Inflammatory macrophage (primary cell): ENCODE results near the gene SOCS7.
A peak's percentile ranks its signal among the peaks of the same experiment; 100 is the strongest.

Source experiments
- DNase-seq, 2 donors: peaks; one replicate each; pipeline ENCODE4 v3.0.0-alpha.2; 2020 to 2022

The SOCS7 gene

DNA sequence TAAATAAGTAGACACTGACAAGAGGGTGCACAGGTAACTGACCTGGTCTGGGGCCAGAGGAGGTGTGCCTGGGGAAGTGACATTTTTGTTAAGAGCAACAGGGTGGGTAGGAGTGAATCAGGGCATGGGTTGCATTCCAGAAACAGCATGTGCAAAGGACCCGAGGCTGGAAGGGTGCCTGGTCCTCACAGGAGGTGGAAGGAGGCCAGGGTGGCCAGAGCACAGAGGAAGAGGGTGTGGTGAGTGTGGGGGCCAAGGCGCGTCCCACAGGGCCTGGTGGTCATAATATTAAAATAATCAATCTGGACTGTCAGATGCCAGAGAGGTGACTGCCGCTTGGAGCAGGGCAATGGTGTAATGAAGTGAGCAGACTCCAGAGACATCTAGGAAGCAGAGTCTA lies 90.9 kb downstream of the SOCS7 start:
- DNase-seq = no peak

DNA sequence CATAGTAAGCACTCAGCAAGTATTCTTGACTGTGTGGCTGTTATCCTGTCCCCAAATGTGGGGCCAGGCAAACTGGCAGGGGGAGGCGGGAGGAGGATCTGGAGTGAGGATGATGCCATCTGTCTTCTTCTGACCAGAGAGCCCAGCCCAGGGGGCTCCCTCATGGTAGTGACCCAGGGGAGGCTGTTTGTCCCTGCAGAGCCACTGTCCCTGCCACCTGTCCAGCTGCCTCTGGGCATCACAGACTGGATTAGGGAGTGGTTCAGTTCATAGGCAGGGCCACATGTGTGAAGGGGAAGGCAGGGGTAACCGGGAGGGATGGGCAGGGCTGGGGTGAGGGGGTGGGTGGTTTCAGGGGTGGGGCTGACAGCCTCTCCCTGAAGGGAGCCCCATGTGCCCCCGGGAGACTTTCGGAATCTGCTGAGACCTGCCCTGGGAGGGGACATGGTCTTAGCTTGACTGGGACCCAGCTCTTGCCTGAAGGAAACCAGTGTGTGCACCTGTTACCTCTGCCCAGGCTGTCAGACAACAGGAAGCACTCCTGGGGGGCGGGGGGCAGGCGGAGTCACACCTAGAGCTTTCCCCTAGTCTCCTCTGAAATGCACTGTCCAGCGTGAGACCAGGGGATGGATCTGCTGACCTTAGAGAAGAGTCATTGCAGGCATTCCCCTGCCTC lies 91.8 kb downstream of the SOCS7 start:
- no peak for DNase-seq

DNA sequence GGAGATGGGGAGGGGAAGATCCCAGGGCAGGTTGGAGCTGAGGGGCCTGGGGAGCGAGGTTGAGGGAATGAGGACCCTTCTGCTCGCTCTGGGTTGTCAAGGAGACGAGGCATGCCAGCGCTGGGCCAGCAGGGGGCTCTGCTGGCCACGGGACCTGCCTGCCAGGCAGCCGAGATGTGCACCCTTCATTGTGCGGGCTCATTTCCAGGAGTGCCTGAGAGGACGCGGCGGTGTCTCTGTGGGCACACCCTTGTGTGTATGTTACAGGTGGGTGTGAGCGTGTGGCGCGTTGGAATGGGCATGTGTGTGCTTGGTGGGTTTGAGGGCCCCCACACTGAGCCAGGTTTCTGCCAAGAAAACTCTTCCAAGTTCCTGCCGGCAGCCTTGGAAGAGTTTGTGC lies 92.5 kb downstream of the SOCS7 start:
- peak; percentile 27 to 40 for DNase-seq

DNA sequence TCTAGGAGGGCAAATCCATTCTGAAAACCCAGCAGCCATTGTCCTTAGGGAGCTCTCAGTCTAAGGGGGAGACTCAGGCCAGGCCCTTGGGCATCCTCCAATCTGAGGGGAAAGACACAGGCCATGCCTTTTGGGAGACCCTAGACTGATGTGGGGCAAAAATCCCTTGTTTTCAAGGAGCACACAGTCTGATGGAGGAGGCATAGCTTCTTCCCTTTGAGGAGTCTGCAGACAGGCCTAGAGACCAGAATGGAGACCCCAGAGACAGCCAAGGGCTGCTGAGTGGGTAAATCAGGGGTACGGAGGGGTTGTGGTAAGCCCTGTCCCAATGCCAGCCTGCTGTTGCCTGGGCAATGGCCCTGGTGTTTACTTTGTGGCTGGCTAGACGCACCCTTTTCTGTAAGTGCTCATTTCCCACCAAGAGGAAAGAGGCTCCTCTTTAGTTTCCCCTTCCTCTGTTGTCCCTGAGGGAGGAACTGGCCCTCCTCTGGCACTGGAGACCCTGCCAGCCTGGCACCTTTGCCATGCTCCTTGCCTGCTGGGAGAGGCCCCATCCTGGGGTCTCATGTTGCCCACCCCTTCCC lies 96.0 kb downstream of the SOCS7 start:
- no peak for DNase-seq

DNA sequence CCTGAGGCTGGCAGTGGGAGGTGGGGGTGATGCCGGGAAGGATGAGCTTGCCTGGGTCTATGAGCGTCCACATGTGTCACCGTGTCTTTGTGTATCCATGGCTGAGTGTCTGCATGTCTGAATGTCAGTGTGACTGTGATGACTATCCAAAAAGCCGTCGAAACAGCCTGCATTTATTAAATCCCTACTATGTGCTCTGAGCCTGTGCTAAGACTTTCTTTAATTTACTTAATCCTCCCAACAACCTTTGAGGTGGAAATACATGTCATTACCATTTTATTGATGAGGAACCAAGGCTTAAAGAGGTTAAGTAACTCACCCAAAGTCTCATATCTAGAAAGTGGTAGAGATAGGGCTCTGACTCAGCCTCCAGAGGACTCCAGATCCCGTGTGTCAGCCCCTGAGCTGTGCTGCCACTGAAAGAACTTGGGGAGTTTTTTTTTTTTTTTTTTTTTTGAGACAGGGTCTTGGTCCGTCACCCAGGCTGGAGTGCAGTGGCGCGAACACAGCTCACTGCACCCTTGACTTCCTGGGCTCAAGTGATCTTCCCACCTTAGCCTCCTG lies 96.6 kb downstream of the SOCS7 start:
- DNase-seq = no peak

DNA sequence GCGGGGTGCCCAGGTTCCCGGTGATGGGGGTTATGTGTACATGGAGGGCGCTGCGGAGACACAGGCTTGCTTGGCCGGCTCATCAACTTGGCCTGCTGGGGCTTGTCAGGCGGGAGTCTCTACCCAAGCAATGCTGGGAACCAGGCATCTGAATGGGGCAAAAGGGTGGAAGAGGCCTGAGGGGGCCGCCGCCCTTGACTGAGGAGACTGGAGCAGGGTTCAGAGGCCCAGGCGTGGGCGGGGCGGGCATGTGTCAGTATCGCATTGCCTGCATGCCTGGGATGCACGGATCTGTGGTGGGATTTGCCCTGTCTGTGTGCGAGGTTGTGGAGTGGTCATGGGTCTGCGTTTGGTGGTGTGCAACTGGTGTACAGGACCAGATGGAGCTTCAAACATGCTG lies 97.7 kb downstream of the SOCS7 start:
- DNase-seq = no peak

DNA sequence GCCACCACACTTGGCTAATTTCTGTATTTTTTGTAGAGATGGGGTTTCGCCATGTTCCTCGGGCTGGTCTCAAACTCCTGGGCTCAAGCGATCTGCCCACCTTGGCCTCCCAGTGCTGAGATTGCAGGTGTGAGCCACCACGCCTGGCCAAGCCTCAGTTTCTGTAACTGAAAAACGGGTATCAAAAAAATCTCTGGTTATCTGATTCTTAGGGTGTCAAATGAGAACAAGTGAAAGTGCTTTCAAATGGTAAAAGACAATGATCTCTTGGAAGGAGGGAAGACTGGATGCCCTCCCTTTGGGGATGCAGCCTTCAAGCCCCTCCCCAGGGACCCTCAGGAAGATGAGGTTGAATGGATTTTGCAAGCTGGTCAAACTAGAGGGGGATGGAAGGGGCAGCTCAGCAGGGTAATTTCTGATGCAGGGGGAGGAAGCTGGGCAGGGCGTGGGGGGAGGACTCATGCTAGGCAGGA lies 98.9 kb downstream of the SOCS7 start:
- no peak for DNase-seq

DNA sequence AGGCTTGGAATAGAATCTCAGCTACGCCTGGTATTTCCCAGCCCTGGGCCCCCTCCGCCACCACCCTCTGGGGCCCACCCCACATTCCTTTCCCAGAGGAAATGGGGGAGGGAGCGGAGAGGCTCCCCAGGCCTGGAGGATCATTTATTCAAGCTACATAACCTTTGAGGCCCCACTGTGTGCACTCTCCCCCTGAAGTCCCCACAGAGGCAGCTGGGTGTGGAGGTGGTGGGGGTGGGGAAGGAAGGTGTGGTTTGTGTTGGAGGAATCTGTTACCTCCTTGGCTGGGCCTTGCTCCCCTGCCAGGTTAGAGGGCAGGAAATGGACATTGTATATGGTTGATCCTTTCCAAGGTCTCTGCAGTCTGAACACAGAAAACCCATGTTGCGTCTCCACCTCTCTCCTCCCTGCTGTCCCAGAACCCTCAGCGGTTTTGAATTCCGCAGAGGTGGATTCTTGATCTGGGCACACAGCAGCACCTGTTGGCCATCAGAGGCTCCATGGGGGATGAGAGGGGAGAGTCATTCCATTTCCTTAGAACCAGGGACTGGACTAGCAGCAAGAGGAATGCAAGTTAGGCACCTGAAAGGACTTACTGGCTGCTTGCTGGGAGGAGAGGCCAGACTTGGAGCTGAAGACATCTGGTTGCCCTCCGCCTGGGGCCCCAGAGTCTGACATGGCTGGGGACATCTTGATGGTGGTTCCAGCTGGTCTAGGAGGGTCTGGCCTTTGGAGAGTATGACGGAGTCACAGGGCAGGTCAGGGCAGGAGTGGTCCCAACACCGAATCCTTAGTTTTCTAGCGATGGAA lies 99.6 kb downstream of the SOCS7 start:
- no peak for DNase-seq

DNA sequence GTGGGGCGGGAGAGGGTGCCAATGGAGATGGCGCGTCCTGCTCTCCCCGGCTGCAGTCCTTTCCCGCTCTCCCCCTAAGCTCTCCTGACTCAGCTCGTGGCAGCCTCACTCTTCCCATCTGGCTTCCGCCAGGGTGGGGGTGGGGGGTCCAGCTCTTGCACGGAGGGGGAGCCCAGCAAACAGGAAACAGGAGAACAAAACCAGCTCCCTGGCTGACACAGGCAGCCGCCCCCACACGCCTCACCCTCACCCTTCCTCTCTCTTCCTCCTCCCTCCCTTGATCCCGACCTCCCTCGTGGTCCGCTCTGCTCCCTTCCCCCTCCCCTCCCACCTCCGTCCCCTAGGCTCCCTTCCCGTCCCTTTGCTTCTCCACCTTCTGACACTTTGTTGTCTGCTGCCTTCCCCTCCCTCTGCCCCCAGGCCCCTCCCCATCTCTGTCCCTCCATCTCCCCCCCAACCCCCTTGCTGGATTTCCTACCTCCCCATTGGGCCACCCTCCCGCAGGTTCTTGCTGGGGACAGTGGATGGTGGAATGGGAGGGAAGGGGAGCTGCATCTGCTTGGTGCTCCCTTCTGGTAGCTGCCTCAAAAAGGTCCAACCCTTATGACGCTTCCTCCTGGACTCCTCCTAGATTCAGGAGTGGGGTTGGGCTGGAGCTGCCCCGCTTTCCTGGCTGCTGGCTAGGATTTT lies 100.3 kb downstream of the SOCS7 start:
- DNase-seq = no peak

DNA sequence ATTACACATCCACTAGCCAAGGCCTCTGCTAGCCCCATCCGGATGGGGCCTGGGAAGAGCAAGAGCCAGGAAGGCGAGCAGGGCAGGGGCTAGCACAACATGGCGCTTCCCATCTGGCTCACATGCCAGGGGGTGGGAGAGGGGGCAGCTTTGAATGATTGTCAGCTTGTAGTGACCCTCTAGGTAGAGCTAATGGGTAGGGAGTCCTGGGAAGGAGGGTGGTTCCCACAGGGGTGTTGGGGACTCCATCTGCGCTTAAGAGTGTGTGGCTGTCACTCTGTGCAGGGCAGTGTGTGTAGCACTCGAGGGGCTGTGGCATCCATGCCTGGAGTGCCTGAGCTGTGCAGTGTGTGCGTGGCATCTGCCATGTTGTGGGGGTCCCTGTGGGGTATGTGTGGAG lies 101.1 kb downstream of the SOCS7 start:
- no peak for DNase-seq

DNA sequence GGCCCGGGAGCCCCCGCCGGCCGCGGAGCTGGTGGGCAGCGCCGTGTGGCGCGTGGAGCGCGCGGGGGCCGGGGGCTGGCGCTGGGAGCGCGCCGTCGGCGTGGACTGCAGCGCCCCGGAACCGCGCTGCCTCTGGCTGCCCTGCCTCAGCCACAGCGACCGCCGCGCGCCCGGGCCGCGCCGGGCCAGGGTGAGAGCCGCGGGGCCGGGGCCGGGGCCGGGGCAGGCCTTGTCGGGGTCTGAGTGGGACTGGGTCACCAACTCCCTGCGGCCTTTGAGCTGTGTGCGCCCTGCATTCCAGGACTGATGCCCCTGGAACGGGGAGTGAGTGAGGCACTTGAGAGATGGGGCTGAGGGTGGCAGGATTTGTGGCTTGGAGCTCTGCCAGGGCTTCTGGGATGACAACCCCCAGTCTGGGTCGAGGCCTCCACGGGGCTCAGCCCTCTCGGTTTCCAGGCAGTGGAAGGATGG lies 102.3 kb downstream of the SOCS7 start:
- no peak for DNase-seq

DNA sequence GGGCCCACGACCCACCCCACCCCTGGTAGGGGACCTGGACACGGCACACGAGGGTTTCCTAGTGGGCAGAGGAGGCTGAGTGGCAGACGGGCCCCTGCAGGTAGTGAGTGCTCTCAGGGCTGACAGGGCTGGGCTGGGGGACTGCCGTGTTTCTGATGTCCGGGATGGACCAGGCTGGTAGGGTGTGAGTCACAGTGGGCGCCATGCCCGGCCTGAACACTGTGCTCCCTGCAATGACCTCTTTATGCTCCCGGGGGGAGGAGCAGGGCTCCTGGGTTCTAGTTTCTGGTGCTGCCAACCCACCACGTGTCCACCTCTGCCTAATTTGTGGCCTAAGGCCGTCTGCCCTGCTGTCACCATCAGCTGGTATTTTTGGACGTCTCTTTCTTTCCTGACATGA lies 102.9 kb downstream of the SOCS7 start:
- no peak for DNase-seq
